Head of caudate nucleus (tissue), 42 donors: ENCODE measurements around the gene B3GALNT1.

Experiments used
- DNase-seq, 42 donors: peaks; one replicate each; pipeline versions ENCODE4 v3.0.0 to v3.0.0-alpha.2; 2020 to 2021; ENCODE audit warnings: mixed read lengths in 7 of 42
- intact Hi-C: fragments of 100-400 bp; cut with DNase I; formaldehyde crosslinking; loops from one replicate; pipeline ENCODE4 v1.15.0; 2022

Gene B3GALNT1, protein sequence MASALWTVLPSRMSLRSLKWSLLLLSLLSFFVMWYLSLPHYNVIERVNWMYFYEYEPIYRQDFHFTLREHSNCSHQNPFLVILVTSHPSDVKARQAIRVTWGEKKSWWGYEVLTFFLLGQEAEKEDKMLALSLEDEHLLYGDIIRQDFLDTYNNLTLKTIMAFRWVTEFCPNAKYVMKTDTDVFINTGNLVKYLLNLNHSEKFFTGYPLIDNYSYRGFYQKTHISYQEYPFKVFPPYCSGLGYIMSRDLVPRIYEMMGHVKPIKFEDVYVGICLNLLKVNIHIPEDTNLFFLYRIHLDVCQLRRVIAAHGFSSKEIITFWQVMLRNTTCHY

DNA sequence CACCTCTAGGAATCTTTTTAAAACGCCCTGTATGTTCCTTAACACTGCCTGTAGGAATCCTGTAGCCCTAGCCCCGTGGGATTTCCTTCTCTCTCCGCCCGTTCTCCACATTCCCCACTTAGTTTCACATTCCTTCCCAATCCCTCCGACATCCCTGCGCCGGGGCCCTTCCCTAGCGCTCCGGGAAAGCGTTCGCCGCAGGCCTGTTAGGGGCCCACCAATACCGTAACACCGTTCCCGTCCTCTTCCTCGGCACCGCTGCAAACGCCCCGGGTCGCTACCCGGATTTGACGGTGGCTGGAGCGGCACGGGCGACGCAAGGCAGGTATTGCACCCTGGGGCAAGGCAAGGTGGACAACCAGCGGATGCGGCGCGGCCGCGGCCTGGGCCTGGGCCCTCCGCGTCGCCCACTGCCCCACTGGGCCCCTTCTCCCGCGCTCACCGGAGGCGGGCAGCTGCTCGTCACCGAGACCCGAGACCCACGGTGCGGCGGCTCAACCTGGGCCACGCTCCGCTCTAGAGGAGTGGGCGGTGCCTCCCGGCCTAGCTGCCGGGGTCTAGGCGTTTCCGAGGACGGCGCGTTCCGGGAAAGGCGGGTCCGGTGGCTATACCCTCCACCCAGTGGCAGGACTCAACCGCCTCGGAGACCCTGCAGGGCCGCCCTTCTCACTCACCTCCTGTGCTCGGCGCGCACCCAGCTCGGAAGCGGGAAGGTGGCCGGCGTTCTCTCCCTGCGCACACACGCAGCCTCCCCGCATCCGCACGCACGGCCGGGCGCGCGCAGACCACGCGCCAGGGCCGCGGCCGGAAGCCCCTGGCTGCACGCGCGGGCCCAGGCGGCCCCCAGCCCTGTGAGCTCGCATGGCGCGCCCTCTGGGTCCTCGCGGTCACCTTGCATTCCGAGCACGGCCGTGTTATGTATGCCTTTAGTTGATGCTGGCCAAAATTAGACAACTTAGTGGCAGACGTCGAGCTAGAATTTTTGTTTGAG, at the start of gene B3GALNT1:
Gene B3GALNT1, minus strand, starts transcription at position 789 of the 991 bp plus-strand sequence. CDS start 18,595 bp downstream, outside the sequence.
- intact Hi-C loops: no loop called here
- DNase-seq: peak in 41 of 42 donors; percentile 26 to 79 (median 56)

DNA sequence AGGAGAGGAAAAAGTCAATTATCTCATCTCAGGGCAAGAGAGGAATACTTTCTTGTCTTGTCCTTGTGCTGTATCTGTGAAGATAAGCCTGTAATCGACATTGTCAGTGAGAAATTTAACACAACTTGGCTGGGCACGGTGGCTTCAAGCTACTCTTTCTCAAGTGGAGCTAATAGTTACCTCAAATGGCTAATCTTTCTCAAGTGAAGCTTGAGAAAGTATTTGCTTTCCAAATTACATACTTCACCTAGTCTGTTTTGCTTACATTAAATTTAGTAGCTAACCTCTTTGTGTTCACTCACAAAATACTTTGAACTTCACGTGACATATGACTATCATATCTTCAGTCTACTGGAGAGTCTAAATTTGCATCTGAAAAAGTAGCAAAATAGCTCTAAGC, 48.3 kb upstream of the B3GALNT1 start:
- intact Hi-C loops: no loop called here
- DNase-seq: no peak

DNA sequence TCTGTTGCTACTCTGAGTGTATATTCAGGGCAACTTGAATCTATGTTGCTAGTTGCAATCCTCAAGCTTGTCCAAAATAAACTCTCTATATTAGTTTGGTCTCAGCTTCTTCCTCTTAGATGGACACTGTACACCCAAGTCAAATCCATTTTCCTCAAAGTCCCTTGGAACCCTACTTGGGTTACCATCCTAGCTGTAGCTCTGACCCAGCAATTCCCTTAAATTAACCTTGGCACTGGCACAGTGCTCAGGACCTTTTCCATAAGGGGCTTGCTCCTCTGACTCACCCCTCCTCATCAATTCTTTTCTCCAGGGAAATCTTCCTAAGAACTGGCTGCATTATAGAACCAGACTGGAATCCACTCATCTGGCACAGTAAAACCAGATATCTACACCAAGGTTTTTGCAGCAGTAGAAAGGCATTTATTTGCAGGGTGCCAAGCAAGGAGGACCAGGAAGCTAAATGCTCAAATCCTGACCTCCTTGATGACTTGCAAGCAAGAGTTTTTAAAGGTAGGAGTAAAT, 44.9 kb upstream of the B3GALNT1 start:
- intact Hi-C loops: no loop called here
- no peak for DNase-seq

DNA sequence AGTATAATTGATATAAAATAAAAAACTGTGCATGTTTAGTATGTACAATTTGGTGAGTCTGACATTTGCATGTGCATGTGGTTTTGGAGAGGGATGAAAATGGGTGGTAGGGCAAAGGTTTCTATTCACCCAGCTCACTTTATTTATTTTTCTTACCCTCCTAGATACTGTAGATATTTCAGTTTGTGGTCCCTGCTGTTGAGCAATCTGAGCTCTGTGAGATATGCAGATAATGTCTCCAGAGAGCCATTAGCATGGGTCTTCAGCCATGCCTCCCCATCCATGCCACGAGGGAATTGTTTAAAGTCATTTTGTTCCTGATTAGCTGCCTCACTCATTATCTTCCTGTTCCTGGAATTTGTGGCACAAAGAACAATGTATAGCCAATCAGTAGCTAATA, 44.4 kb upstream of the B3GALNT1 start:
- DNase-seq: no peak

DNA sequence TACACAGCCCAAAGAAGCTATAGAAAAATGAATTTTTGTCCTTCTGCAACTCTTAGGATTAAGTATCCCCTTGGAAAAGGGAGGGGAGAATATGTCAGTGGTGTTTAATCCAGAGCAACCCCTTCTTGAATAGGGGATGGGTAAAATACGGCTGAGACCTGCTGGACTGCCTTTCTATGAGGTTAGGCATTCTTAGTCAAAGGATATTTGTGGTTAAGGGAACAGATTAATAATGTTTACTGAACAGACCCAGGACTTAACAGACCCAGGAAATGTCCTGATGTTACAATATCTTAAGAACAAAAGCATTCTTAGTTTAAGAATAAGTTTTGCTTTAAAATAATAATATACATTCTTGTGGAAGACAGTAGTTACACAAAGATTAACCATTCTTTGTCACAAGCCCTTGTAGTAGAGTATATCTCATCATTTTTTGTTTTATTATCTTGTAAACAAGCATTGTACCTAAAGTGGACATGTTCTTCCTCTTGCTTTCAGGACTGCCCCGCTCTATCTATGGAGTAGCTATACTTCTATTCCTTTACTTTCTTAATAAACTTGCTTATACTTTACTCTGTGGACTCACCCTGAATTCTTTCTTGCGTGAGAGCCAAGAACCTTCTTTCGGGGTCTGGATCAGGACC, 43.8 kb upstream of the B3GALNT1 start:
- intact Hi-C loops: no loop called here
- no peak for DNase-seq

More for the DNA sequence above, 44.4 kb upstream of the B3GALNT1 start:
- intact Hi-C loops: no loop called here

DNA sequence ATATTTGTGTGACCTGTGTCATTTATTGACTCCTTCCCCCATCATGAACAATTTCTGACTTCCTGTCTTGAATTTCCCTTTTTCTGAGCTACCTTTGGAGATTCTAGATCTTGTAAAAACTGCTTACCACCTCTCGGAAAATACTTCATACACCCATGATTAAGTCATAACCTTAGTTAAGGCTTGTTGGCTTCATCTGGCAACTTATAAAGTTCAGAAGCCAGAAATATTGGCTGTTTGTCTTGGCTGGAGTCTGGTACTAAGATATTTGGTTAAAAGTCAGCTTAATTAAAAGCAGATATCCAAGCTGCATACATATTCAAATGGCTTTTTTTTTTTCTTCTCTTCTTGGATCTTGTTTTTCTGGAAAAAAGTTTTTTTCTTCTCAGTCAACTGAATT, 37.3 kb upstream of the B3GALNT1 start:
- DNase-seq: no peak
- intact Hi-C loops: no loop called here

DNA sequence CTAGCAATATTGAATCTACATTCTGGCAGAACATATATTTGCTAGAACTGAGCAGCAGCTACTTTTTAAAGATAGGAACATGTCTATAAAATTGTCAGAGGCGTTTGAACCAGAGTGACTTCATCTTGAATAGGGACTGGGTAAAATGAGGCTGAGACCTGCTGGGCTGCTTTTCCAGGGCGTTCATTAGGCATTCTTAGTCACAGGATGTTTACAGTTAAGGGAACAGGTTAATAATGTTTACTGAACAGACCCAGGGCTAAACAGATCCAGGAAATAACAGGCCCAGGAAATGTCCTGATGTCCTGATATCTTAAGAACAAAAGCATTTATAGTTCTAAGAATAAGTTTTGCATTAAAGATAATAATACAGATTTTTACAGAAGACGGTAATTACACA, 34.5 kb upstream of the B3GALNT1 start:
- intact Hi-C loops: no loop called here
- no peak for DNase-seq

DNA sequence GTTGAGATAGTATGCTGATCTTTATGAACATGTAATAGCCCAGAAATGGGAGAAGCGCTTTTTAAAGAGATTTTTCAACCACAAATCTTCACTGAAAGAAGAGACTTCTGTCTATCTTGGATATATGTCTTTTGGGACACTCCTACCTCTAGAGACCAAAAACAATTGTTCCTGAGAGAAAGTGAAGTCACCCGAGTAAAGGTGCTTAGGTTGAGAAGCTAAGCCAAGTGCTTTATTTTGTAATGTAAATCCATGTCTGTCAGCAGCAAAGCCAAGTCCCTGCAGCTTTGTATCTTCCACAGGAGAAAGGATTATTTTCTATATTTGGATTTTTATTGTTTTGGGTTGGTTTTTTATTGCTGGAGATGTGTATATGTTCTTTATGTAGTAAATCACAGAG, 32.1 kb upstream of the B3GALNT1 start:
- DNase-seq: no peak

DNA sequence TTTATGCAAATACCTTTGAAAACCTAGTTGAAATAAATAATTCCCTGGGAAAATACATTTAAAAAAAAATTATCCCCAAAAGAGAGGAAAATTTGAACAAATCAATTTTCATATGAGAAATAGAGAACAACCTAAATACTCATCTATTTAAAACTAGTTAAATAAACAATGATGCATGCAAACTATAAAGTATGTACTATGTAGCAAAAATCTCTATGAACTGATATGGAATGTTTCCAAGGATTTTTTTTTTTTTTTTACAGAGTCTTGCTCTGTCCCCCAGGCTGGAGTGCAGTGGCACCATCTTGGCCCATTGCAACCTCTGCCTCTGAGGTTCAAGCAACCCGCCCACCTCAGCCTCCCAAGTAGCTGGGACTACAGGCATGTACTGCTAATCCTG, 27.2 kb upstream of the B3GALNT1 start:
- no peak for DNase-seq
- intact Hi-C loops: no loop called here

More for the DNA sequence above, 32.1 kb upstream of the B3GALNT1 start:
- intact Hi-C loops: no loop called here

DNA sequence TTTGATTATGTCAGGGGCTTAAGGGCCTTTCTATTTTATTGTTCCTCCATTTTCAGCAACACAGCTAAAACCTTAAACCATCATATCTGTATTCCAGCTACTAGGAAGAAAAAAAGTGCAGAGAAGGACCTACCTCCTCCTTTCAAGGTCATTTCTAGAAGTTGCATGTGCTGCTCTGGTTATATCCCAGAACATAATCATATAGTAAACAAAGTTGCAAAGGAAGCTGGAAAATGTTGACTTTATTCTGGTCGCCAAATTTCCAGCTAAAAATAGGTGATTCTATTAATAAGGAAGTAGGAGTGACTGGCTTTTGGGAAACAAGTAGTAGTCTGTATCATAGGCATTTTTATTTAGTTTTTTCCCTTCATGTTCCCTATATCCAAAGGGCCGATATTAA, 21.3 kb upstream of the B3GALNT1 start:
- no peak for DNase-seq
- intact Hi-C loops: no loop called here

DNA sequence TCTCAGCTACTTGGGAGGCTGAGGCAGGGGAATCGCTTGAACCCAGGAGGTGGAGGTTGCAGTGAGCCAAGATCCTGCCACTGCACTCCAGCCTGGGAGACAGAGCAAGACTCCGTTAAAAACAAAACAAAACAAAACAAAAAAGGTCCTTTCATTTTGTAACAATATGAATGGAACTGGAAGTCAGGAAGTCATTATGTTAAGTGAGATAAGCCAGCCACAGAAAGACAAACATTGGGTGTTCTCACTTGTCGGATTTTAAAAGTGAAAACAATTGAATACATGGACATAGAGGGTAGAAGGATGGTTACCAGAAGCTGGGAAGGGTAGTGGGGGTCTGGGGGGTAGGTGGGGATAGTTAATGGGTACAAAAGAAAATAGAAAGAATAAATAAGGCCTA, 12.5 kb upstream of the B3GALNT1 start:
- no peak for DNase-seq

DNA sequence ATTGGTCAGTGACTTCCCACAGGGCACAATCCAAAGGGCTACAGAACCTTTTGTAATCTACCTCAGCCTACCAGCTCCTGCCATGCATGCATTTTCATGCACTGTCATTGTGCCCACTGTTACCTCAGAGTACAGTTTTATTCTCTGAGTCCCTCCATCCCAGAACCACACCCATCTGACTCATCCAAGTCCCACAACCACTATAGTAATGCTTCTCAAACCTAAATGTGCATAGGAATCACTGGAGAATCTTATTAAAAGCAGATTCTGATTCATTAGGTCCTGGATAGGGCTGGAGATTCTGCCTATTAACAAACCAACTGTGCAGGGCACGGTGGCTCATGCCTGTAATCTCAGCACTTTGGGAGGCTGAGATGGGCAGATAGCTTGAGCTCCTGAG, 3.7 kb upstream of the B3GALNT1 start:
- intact Hi-C loops: no loop called here
- DNase-seq: no peak

More for the DNA sequence above, 12.5 kb upstream of the B3GALNT1 start:
- intact Hi-C loops: no loop called here

DNA sequence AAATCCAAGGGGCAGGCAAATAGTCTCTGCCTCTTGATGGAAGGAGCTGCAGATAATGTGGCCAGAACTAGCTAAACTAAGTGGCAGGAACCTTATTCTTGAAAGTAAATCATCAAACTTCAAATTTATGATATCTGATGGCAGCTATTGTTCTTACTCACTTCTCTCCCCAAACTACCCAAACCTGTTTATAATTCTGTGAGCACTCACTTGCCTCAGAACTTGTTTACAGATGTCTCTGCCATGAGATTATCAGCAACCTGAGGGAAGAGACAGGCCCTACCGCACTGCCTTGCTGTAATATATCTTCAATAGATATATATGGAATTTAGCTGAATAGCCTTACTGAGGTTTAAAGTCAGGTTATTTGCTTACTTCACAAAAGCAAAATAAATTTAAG, 2.2 kb upstream of the B3GALNT1 start:
- DNase-seq: no peak
- intact Hi-C loops: no loop called here

DNA sequence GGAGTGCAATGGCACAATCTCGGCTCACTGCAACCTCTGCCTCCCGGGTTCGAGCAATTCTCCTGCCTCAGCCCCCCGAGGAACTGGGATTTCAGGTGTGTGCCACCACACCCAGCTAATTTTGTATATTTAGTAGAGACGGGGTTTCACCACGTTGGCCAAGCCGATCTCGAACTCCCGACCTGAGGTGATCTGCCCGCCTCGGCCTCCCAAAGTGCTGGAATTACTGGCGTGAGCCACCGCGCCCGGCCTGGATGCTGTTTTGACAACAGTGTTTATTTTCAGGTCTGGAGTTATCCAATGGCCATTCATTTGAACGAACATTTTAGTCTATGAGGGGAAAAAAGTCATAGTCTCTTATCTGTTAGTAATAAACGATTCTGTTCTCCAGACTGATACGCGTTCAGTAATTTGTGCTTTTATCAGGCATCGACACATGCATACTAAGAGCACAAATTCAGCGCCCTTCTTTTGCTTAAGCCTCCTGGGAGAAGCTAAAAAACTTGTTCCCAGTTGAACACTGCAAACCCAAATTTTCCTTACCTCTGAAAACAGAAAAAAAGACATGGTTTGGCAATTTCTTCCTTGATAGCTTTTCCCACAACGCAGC, 1.3 kb downstream of the B3GALNT1 start:
- intact Hi-C loops: no loop called here
- no peak for DNase-seq

DNA sequence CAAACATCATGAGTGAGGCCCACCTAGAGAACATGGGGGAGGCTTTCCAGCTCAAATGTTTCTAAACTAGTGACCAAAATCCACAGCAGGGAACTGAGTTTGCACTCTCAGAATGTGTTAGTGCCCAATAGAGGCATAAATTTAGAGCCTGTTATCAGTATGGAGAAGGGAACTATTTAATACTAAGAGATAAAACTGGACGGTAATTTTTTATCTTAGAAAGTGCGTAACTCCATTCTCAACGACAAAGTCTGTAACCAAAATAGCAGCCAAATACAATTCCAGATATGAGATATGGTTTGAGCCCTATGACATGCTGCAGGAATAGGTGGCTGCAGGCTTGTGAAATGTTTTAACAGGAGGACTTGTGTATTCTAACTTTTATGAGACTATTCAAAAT, 3.5 kb downstream of the B3GALNT1 start:
- intact Hi-C loops: no loop called here
- no peak for DNase-seq

DNA sequence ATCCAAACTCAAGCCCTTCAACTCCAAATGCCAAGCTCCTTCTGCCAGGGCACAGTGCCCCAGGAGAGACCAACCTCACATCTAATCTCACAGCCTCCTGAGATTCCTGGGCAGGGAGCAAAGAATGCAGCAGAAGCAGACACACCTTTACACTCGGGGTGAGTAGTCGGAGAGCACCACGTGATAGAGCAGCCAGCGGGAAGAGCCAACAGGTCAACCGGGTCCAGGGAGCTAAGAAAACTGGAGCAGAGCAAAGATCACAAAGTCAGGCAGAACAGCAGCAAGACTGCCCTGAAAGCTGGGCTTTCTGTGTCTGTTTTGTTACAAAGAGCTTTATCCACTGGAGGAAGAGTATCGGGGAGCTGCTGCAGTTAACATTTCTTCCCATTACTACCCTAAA, 4.2 kb downstream of the B3GALNT1 start:
- DNase-seq: no peak
- intact Hi-C loops: no loop called here

DNA sequence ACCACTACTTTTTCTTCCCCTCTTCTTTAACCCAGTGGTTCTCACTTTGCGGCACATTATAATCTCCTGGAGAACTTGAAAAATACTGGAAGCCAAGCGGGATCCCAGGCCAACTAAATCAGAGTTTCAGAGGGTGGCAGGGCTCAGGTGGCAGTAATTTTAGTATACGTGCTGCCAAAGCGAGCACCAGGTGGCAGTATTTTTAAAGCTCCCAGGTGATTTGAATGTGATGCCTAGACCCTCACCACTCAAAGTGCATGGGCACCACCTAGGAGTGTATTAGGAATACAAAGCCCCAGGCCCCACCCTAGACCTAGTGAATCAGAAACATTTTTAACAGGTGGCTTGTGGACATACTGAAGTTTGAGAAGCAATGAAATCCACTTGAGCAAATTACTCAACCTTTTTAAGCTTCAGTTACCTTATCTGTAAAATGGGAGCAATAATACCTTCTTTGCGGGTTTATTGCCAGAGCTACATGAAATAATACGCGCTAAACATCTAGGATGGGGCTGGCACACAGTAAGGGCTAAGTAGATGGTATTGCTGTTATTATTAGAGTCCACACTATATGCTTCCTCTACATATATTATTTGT, 8.3 kb downstream of the B3GALNT1 start:
- peak in 2 of 42 donors; percentile 10 to 17 for DNase-seq
- intact Hi-C loops: no loop called here

DNA sequence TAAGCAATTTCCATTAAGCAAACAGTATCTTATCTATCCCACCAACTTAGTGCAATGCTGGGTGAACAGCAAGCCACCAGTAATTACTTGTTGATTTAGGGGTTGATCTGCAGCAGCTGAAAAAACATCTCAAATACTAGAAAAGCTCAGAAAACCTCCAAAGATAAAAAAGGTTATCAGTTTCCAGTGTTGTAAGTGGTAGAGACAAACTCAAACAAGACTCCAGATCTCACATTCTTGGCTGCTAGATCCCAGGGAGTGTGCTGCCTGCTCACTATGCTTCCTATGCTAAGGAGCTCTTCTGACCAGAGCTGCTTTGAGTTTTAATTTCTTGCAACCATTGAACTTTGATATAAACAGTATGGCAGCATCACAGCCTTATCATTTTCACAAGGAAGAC, 11.3 kb downstream of the B3GALNT1 start:
- intact Hi-C loops: no loop called here
- no peak for DNase-seq

DNA sequence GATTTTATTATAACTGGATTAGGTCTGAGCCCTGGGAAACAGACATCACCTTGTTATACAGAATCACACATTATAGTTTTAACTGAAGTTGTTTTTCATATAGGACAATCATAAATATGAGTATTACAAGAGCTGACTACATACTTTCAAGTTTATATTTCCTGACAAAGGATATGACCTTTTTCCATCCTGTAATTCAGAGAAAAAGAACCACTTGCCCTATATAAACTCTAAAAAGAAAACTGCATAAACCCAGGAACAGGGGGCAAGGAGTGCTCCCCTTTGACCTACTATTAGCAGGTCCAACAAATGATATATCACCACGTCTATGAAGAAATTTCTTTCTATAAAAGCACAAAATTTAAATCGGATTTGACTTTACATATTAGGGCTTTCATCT, 20.9 kb downstream of the B3GALNT1 start:
- intact Hi-C loops: no loop called here
- no peak for DNase-seq
